ENCODE data around the gene CLVS2. TPM values are rescaled to one million over a fixed set of nuclear protein-coding genes. Genes with fewer than 3 reads are reported as not detected.

CLVS2 gene, protein sequence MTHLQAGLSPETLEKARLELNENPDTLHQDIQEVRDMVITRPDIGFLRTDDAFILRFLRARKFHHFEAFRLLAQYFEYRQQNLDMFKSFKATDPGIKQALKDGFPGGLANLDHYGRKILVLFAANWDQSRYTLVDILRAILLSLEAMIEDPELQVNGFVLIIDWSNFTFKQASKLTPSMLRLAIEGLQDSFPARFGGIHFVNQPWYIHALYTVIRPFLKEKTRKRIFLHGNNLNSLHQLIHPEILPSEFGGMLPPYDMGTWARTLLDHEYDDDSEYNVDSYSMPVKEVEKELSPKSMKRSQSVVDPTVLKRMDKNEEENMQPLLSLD
- total RNA-seq, result not detected in 2 replicates

DNA sequence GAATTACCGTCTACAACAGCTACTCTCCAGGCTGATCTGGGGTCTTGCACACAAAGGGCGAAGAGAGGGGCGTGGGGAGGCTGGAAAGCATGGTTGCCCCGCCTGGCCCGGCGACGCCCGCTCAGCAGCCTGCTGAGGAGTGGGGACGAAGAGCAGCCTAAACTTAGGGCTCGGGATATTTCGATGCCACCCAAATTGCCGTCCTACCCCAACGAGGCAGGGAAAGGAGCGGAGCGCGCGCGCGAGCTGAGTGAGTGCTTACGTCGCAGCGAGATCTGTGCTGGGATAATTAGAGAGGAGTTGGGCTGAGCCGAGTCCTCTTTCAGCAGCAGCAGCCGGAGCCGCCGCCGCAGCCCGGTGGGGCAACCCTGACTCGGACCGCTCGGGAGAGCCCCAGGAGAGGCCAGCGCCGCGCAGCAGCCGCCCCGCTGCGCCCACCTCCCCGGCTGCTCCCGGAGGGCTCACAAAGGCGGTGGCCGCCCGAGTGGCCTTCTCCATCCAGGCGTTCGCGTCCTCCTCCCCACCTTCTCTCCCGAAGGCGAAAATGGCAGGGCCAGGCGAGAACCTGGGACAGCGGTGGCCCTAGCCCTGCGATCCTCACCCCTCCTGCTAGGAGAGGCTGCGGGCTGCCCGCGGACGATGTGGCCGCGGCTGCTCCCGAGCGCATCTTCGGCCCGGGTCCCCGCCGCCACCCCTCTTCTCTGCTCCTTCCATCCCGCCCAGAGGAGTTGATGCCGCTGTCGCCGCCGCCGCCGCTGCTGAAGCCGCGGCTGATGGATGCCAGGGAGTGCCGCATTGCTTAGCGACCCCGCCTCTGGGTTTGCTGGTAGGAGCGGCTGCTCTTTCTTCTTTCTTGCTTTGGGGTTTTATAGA lies at the start of gene CLVS2:
TSS of gene CLVS2 (plus strand) at position 315 of the 873 bp plus-strand sequence. CDS start 1,543 bp downstream, outside the sequence.
- no peak for DNase-seq (ENCODE audit: low read depth, low spot score)

DNA sequence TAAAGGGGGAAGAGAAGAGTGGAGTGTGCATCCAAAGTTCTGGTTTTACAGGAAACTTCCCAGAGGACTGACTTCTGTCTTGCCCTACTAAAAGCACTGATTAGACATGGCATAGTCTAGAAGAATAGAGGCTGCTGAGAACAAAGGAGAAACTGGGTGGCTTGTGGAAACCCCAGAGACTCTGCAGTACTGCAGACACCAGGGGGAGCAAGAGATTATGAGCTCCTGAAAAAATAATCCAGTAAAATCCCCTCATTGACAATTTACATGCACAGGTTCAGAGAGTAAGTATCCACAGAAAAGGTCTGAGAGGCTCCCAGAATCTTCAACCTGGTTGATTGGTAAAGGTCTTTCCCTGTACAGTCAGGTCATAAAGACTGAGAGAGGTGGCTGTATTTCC lies 48.7 kb upstream of the CLVS2 start:
- DNase-seq (ENCODE audit: low read depth, low spot score), result no peak

DNA sequence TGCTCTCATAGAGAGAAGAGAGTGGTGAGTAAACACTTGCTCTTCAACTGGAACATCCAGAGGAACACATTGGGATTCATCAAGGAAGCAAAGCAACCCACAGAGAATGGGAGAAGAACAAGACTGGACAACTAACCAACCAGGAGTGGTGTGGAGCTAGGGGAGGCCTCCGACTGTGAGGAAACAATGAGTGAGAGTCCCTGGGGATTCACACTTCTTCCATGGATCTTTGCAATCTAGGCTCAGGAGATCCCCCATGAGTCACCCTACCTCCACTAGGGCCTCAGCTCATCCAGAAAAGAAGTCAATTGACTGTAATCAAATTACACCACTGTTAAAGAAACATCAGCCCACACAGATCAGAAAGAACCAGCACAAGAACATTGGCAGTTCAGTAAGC lies 42.3 kb upstream of the CLVS2 start:
- DNase-seq (ENCODE audit: low read depth, low spot score), result no peak

DNA sequence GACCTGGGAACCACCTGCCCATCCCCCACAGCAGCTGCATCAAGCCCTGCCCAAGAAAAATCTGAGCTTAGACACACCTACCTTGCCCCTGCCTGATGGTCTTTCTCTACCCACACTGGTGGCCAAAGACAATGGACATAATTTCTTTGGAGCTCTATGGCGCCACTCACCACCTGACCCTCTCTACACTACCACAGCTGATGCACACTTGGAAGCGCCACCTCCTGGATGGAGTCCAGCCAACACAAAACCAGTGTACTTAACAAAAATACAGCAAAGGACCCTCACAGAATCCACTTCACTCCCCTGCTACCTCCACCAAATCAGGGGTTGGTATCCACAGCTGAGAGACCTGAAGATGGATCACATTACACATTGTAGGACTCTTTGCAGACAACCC lies 39.7 kb upstream of the CLVS2 start:
- no peak for DNase-seq (ENCODE audit: low read depth, low spot score)

DNA sequence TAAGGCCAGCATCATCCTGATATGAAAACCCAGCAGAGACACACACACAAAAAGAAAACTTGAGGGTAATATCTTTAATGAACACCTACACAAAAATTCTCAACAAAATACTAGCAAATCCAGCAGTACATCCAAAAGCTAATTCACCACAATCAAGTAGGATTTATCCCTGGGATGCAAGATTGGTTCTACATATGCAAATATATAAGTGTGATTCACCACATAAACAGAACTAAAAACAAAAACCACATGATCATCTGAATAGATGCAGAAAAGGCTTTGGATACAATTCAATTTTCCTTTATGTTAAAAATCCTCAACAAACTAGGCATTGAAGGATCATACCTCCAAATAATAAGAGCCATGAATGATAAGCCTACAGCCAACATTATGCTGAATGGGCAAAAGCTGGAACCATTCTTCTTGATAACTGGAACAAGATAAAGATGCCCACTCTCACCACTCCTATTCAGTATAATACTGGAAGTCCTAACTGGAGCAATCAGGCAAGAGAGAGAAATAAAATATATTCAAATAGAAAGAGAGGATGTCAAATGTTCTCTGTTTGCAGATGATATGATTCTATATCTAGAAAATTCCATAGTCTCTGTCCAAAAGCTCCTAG lies 33.9 kb upstream of the CLVS2 start:
- DNase-seq (ENCODE audit: low read depth, low spot score), result no peak

DNA sequence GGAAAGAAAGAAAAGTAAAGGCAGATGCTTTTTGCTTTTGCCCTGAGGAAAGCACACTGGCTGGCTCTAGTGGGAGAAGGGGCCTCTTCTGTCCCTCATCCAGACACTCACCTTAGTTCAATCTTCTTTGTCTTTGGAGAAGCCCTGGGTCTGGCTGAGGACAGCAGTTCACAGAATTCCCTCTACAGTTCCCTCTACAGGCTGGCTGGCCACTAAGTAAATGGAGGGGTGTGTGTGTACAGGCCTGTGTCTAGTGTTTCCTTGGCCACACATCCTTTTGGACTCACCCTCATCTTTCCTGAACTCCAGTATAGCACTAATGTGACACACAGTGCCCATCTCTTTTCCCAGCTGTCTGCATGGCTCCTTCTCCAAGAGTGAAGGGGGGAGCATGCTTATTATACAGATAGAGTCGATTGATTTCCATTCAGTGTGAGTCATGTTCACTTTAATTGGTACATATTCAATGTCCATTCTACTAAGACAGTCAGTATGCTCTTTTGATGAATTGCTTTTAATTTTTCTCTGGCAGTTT lies 26.0 kb upstream of the CLVS2 start:
- DNase-seq (ENCODE audit: low read depth, low spot score), result no peak

DNA sequence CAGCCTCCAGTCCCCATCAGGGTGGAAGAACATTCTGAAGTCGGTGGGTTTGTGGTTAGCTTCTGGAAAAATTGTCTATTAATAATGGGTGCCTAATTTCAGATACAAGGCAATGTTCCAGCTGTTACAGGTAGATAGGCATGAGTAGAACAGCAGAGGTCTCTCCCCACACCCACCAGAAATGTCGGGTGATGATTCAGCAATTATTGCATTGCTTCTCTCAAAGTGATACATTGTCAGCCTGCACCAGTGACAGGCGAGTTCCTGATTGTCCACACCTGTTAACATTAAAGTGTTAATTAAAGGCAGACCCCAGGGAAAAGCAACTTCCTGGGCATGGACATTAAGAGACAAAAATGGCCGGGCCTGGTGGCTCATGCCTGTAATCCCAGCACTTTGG lies 18.9 kb upstream of the CLVS2 start:
- DNase-seq (ENCODE audit: low read depth, low spot score), result no peak

DNA sequence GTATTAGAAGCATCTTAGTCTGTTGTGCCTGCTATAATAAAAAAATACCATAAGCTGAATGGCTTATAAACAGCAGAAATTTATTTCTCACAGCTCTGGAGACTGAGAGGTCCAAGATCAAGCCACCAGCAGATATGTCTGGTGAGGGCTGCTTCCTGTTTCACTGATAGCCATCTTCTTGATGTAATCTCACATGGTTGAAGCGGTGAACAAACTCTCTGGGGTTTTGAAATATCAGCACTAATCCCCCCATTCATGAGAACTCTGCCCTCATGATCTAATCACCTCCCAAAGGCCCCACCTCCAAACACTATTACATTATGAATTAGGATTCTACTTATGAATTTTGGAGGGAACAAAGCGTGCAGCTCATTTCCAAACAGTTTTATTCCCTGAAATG lies 11.6 kb upstream of the CLVS2 start:
- DNase-seq (ENCODE audit: low read depth, low spot score), result no peak

DNA sequence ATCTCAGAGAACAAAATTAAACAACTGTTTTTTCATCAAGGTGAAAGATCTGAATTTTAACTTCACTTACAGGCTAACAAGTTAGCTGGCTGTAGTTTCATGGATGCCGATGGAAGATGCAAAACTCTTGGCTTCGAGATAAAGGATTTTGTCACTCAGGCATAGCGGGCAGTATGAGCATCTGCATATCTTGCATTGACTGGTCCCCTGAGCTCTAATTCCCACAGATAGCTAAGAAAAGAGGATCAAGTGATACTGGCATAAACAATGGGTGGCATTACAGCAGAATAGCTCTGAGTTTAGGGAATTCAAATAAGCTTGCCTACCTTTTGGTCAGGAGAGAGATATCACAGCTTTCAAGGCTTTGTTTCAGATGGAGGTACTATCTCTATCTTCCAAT lies 1.8 kb upstream of the CLVS2 start:
- DNase-seq (ENCODE audit: low read depth, low spot score), result no peak

DNA sequence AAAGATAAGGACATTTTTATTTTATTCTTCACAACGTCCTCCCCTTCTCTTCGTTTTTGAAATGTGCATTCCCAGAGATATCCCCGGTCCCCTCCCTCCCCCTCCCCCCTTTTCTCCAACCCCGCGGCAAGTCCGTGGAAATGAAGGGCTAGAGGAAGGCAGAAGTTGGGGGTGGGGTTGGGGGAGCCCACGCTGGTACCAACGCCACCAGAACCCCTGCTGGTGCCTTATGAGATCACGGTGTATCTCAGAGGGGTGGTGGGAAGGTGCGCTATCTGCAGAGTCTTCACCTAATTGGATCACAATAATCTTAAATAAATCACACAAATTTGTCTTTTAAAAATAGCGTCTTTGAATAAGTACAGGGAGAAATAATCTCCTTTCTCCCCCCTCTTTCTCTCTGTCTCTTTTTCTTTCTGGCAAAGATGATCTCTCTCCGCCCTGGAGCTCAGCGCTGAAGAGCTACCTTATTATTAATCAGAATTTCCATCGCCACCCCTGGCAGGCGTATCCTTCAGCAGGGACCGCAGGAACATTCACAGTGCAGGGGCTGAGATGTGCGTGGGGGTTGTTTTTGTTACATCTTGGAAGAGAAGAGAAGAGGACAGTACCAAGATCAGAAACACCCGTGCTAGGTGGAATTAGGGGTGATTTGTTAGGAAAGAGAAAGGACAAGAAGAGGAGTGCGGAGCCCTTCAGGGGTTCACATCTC lies 915 bp downstream of the CLVS2 start:
- no peak for DNase-seq (ENCODE audit: low read depth, low spot score)

DNA sequence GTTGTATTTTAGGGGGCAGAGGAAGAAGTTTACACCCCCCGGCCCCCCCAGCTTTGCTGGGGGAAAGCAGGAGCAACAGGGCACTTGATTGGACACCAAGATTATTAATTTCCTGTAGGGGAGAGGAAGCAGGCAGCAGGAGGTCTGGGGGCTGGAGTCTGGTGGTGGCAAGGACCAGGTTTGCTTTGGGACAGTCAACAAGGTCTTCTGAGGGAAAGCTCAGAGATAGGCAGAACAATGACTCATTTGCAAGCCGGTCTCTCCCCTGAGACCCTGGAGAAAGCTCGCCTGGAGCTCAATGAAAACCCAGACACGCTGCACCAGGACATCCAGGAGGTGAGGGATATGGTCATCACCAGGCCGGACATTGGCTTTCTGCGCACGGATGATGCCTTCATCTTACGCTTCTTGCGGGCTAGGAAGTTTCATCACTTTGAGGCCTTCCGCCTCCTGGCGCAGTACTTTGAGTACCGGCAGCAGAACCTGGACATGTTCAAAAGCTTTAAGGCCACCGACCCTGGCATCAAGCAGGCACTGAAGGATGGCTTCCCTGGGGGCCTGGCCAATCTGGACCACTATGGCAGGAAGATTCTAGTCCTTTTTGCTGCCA lies 1.6 kb downstream of the CLVS2 start:
- DNase-seq (ENCODE audit: low read depth, low spot score), result no peak

DNA sequence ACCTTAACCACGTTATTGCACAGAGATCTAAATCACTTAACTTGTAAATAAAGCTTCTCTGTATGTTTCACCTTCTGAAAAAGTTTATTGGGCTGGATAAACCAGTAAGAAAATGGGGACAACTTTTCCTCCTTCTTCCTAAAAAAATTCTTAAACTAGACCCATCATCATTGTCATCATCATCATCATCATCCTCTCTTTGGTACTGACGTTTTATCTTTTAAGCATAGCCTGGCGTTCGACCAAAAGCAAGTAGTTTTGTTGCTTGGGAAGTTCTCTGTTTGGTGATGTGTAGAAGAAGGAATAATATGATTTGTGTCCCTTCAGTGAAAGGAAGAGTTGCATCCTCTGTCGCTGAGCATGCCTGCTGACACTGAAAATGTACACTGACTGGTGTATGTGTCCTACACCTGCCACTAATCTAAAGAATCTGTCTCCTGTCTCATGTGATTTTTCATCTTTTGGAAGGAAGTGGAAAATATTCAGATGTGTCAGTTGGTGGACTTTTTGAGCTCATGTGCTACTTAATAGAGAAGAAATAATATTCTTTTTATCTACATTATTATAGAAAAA lies 2.5 kb downstream of the CLVS2 start:
- DNase-seq (ENCODE audit: low read depth, low spot score), result no peak

DNA sequence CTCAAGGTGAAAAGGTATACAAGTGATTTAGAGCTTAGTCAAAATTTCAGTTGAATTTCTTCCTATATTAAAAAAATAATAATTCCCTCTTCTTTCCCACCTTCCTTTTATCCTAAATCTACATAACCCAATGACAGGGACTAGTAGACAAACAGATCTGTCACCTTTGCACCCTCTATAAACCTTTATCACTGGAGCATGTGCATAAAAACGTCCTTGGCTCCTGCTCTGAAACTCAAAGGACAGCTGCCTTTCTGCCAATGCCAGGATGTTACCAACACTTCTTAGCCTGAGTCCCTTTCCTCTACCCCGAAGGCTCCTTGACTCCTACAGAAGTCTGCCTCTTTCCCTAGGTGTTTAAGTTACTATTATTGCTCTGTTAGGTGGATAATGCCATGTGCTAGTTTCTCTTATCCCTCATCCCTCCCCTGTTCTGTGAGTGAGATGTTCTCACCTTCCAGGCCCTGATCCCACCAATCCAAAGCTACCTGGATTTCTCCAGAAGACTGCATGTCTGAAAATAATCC lies 4.3 kb downstream of the CLVS2 start:
- DNase-seq (ENCODE audit: low read depth, low spot score), result no peak

DNA sequence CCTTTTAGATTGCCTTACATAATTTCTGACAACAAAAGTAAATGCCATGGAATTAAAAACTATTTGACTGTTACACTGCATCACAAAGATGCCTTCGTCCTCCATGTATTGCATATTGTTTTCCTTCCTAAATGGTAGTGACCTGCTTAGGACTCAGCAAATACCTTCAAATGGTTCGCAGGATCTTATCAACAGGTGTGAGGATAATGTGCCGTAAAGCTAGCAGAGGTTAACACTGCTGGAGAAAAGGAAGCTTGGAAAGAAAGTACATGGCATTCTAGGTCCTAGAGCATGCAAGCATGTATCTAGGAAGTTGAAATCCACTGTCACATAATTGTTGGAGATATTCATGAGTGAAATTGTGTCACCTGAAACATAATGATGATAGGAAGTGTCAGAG lies 5.5 kb downstream of the CLVS2 start:
- no peak for DNase-seq (ENCODE audit: low read depth, low spot score)

DNA sequence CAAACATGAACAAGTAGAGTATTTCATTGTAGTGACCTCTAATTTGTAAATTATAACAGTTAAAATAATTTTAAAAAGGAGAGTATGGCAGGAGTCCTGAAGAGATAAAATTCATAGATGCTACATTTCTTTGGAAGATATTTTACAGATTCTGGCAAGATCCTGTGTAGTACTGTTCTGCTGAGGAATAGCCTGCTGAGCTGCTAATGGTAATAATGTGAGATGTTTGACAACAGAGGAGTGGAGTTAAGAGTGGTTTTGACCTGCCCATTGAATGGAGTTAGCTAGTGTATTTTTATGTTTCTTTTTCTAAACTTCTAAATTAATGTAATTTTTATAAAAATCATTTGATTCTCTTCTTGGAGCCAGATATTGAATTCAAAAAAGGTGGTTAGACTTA lies 11.8 kb downstream of the CLVS2 start:
- no peak for DNase-seq (ENCODE audit: low read depth, low spot score)

DNA sequence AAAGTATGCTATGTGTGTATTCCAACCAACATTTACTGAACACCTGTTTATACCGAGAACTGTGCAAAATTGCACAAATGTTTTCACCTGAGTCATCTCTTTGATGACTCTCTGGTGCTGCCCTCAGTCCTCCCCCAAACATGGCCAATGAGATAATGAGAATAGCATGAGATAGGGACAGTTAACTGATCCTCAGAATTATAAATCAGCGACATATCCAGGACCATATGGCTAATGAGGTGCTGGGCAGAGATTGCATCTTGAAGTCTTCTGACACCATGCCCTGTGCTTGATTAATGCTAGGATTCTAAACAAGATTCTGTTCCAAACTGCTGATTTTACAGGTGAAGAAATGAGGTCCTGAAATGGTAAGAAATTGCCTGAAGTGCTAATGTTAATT lies 13.0 kb downstream of the CLVS2 start:
- DNase-seq (ENCODE audit: low read depth, low spot score), result no peak

DNA sequence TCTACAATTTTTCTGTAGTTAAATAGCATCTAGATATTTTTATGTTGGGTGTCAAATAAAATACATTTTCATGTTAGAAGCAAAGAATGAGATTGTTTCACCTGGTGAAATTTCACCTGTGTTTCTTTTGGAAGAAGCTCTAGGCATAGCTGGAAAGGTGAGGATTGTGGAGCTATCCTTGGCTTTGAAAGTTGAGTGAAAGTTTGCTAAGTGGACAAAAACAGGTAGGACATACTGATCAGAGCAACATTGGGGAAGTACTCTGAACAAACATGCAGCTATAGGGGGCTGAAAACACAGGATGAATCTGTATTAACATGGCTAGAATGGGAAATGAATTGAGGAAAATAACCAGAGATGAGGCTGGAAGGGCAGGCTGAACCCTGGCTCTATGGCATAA lies 18.8 kb downstream of the CLVS2 start:
- no peak for DNase-seq (ENCODE audit: low read depth, low spot score)

DNA sequence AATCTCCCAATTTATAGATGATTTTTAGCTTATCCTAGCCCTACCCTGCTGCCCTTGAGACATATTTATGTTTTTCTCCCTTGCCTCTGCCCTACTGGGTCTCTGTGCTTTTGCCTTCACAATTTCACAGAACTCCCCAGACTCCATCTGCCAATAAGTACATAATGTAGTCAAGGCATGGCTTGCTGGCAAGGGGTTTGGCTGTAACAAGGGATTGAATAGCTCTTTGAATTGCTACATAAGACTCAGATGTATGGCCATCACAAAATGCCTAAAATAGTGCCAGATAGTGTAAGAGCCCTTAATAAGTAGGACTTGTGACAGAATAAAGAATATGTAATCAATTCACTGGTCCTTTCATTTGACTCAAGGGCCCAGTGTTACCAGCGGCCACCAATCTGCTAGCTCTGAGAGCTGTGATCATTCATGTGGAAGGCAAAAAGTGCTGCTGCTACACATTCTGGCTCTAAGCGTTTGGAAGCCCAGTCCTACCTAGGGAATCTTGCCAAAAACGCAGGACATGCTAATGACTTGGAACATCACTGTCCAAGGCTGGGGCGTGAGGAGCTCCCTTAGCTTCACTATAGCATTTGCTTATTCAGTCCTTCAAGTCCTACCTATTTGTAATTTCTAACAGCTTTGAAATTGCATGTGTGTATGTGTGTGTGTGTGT lies 20.5 kb downstream of the CLVS2 start:
- no peak for DNase-seq (ENCODE audit: low read depth, low spot score)

DNA sequence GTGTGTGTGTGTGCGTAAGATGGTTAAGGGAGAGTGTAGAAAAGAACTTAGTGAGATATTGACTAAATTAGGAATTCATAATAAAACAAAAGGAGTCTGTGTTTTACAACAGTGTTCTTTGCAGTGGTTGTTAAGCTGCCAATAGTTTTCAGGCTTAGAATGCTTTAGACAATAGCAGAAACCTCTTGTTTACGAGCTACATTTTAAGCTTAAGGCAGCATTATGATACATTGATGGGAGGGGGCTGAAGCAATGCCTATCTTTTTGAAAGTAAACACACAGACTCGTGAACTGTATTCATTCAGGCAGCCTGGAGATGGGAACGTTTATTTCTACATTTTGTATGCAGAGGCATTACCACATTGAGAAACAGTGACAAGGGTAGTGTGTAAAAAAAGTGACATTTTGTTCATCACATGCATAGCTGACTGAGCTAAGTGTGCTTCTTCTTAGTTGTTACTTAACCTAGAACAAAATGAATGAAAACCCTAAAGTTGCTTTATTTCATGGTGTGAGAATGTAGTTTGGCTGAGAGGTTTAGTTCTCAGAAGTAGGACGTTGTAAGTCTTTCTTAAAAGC lies 21.2 kb downstream of the CLVS2 start:
- no peak for DNase-seq (ENCODE audit: low read depth, low spot score)

Measured in pulmonary artery endothelial cell (primary cell).